Adrenal gland (tissue), 5 donors: ENCODE measurements around the gene GSTM4.

Experiments used
- CTCF ChIP-seq, 6 experiments: fragments of 450-650 bp in 4 of 6; fragments of 200-600 bp in 2 of 6; sonication (generic) in 1 of 6; IDR thresholded peaks; 1 replicate in 5 of 6; 2 replicates in 1 of 6; pipeline versions ENCODE4 v1.5.1 to v1.8.0; 2016 to 2021; ENCODE audit warnings: antibody characterized with exemption in 6 of 6, mild to moderate bottlenecking in 2 of 6, moderate library complexity in 1 of 6
- POLR2A ChIP-seq, 2 donors: fragments of 450-650 bp; IDR thresholded peaks; one replicate each; pipeline ENCODE4 v1.6.1; 2017; ENCODE audit warnings: antibody characterized with exemption in 2 of 2, mild to moderate bottlenecking in 2 of 2, moderate library complexity in 1 of 2
- donor health status: DM: no; HTN: no; CAD: no.

DNA sequence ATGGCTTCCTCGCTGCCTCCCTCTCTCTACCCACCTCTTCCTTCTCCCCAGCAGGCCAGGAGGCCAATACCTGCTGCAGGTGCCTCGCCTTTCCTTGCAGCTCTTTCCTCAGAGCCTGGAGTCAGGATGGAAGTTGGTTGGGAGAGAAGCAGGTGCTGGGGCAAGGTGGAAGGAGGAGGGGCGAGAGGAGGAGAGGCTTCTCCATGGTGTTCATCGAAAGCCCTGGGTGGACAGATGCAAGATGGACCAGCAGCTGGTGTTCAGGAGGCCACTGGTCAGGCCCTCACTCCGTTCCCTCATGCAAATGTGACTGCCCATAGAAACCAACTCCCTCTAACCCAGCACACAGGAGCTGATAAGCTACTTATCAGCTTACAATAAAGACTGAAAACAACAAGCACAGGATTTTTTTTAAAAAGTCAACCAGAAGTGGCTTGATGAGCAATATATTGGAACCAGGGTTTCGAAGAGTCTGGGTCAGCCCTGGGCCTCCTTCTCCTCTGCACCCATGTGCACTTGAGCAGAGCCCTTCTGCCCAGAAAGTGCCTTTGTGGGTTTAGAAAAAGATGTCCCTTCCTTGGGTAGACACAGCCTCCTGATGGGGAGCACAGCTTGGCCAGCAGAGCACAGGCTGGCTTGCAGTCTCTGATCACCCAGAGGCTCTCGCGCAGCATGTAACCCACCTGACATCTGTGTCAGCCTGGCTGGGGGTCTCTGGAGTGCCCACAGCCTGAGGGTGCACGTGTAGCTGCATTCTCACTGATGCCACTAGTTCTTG lies 16.6 kb upstream of the GSTM4 start:
- TF ChIP-seq CTCF (IDR thresholded peaks at IDR 0.05) = no peak
- TF ChIP-seq POLR2A (IDR thresholded peaks at IDR 0.05) = no peak
